ENCODE results near the gene ACSS2.

Gene ACSS2

DNA sequence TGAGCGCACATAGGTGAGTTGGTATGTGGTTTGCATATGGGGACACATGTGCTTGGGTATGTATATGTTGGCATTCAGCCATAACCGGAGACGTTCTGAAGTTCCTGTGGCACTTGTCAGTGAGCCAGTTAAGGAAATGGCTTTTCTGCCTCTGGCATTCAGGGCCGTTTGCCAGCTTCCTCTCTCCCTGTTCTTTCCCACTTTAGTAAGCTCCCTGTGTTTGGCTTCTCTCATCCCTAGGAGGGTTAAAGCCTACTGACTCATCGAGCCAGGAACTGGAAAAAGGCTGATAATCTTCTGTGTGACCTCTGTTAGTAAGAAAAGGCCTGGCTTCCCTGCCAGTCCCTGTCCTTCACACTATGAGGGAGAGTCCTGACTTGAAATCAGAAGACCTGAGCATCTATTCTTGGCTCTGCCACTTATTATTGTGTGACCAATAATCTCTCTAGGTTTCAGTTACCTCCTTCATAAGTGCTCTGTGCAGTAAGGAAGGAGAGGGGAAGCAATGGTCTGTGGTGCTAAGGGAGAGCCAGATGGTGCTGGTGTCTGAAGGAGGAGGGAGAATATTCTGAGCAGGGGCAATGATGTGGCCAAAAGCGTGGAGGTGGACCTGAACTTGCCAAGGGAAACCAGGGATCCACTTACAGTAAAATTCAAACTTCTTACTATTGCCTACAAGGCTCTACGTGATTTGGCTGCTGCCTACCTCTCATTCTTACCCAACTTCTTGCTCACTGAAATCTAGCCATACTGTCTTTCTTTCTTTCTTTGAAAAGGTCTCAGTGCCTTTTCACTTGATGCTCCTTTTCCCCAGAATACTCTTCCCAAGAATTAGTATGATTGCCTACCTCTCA is 31.4 kb downstream of the ACSS2 start:
- DNase-seq (ENCODE audit: low read depth): no peak
- H3K4me3 ChIP-seq (ENCODE audit: low read depth, low read length): no peak overlapping the region
- TF ChIP-seq, protein P1, sequence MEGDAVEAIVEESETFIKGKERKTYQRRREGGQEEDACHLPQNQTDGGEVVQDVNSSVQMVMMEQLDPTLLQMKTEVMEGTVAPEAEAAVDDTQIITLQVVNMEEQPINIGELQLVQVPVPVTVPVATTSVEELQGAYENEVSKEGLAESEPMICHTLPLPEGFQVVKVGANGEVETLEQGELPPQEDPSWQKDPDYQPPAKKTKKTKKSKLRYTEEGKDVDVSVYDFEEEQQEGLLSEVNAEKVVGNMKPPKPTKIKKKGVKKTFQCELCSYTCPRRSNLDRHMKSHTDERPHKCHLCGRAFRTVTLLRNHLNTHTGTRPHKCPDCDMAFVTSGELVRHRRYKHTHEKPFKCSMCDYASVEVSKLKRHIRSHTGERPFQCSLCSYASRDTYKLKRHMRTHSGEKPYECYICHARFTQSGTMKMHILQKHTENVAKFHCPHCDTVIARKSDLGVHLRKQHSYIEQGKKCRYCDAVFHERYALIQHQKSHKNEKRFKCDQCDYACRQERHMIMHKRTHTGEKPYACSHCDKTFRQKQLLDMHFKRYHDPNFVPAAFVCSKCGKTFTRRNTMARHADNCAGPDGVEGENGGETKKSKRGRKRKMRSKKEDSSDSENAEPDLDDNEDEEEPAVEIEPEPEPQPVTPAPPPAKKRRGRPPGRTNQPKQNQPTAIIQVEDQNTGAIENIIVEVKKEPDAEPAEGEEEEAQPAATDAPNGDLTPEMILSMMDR (IDR thresholded peaks at IDR 0.05; ENCODE audit: insufficient read depth, low read depth, low read length, missing control alignments): no peak

DNA sequence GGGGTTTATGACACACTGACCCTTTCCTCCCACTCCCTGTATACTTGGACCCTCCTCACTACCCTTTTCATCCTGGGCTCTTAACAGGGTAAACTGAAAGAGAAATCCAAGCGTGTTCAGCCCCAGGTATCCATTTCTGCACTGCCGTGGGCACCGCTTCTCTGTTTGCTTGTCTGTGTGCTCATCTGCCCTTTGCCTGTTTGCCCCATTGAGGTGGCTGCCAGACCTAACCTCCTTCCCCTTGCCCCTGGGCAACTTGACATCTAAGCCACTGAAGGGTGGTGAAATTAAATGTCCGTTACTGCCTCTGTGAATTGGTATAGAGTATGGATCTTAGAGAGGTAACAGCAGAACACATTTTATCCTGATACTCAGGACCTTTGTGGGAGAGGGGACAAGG is 38.7 kb downstream of the ACSS2 start:
- TF ChIP-seq, protein P1 (IDR thresholded peaks at IDR 0.05; ENCODE audit: insufficient read depth, low read depth, low read length, missing control alignments): no peak
- DNase-seq (ENCODE audit: low read depth): no peak
- H3K4me3 ChIP-seq (ENCODE audit: low read depth, low read length): no peak overlapping the region

DNA sequence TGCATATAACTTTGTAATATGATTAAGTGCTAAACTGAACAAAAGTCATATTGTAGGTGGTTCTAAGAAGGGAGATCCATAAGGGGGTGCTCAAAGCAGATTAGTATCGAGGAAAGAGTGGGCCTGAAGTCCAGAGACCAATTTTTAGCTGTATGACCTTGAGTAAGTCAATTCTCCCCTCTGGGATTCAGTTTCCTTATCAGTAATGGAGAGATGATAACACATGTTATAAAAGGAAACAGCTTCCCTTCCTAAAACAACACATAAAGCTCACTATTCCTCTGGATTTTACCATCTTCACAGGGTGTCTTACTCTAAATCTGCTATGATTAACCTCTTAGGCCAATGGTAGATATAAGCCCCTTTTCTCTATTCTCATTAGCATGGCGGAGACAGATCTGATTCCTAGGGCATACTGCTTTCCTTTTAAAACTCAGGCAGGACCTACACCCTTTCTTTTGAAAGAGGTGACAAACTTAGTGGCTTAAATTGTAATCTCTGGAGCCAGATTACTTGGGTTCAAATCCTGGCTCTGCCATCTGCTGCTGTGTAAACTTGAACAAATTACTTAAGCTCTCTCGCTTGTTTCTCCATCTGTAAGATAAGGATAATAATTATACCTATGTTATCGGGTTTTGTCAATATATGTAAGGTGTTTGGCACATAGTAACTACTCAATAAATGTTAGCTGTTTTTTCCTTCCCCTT is 39.5 kb downstream of the ACSS2 start:
- DNase-seq (ENCODE audit: low read depth): no peak
- TF ChIP-seq, protein P1 (IDR thresholded peaks at IDR 0.05; ENCODE audit: insufficient read depth, low read depth, low read length, missing control alignments): no peak
- H3K4me3 ChIP-seq (ENCODE audit: low read depth, low read length): no peak overlapping the region

DNA sequence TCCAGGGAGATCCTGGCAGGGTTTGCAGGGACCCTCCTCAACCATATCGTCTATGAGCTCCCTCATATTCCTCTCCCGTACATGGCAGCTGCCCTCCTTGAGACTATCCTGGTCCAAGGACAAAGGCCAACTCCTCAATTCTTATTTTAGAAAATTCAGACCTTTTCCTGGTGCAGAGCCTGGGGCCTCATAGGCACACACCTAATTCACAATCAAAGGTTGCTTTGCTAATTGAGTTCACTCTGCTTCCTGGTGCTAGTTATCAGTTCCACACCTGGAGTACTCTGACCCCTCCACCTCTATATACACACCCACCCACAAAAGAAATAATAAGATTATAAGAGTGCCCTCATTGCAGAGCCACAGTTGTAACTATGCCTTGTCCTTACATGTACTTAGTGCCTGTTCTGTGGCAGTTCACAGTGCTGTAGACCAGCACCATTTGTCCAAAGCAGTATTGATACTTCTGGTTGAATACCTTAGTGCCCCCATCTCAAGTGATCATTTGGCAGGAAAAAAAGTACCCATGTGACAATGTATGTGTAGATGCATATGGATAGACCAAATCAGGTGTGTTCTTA is 40.5 kb downstream of the ACSS2 start:
- no peak overlapping the region for H3K4me3 ChIP-seq (ENCODE audit: low read depth, low read length)
- TF ChIP-seq, protein P1 (IDR thresholded peaks at IDR 0.05; ENCODE audit: insufficient read depth, low read depth, low read length, missing control alignments): no peak
- DNase-seq (ENCODE audit: low read depth): no peak

DNA sequence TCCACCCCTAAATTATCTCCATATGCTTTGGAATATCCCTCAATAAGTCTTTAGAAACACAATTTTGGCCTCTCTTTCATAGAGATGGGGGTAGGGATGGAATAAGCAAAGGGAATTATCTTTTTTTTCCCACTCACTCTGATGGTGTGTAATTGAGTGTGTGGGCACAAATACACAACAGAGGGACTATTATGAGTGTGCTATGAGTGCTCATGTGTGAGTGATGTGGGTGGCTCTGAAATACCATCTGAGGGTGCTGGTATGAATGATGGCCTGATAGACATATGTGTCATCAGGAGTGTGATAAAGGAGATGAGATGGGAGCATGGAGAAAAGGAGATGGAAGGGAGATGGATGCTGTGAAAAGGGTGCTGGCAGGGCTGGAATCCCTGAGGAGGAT is 43.6 kb downstream of the ACSS2 start:
- TF ChIP-seq, protein P1 (IDR thresholded peaks at IDR 0.05; ENCODE audit: insufficient read depth, low read depth, low read length, missing control alignments): no peak
- DNase-seq (ENCODE audit: low read depth): no peak
- H3K4me3 ChIP-seq (ENCODE audit: low read depth, low read length): no peak overlapping the region

DNA sequence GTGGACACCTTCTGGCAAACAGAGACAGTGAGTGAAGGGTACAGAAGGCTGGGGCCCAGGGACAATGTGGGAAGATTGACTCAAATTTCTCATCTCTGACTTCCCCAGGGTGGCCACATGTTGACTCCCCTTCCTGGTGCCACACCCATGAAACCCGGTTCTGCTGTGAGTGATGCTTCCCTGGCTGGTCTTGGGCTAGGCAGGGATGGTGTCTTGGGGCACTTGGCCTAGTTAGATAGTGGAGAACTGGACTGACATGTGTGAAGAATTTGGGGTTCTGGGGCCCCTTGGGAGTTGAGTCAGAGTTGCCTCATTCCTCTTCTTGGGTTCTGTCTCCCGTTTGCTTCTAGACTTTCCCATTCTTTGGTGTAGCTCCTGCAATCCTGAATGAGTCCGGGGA is 45.0 kb downstream of the ACSS2 start:
- DNase-seq (ENCODE audit: low read depth): no peak
- no peak overlapping the region for H3K4me3 ChIP-seq (ENCODE audit: low read depth, low read length)
- TF ChIP-seq, protein P1 (IDR thresholded peaks at IDR 0.05; ENCODE audit: insufficient read depth, low read depth, low read length, missing control alignments): no peak
